HG02884 (cell line): Measurements from ENCODE around the gene CS.
"Not testable (repeated sequence)": the region's sequence is repeated elsewhere in the genome, so short reads cannot be mapped to it uniquely, and the experiment has no call there.

Experiments used
- ATAC-seq: cut with Tn5 transposase; IDR thresholded peaks from one replicate; pipeline ENCODE4 v1.9.1; 2021; ENCODE audit warnings: mild to moderate bottlenecking, moderate library complexity; ENCODE audit not compliant: unreplicated experiment

The CS gene

GRCh38 chr12:56321610-56322009 lies 21.5 kb upstream of the CS start:
- not testable (repeated sequence) for ATAC-seq

GRCh38 chr12:56321027-56321426 lies 20.9 kb upstream of the CS start:
- ATAC-seq = no peak

- ATAC-seq = no peak
These were observed 17.5 kb upstream of the CS start for GRCh38 chr12:56317675-56318074.

- ATAC-seq = peak; percentile 89
These were observed 15.7 kb upstream of the CS start, which contains the start of gene CNPY2 for GRCh38 chr12:56315622-56316473. TSS of gene CNPY2 (minus strand) at chr12:56315988. CDS start at chr12:56315217, 771 bp downstream.

- no peak for ATAC-seq
These were observed 15.1 kb upstream of the CS start for GRCh38 chr12:56315249-56315621.

GRCh38 chr12:56311003-56311402 lies 10.9 kb upstream of the CS start:
- ATAC-seq = no peak

- ATAC-seq = no peak
These were observed 8.6 kb upstream of the CS start for GRCh38 chr12:56308714-56309113.

- ATAC-seq = no peak
These were observed 7.3 kb upstream of the CS start for GRCh38 chr12:56307221-56307965.

- ATAC-seq = no peak
These were observed 4.9 kb upstream of the CS start for GRCh38 chr12:56304872-56305590.

- no peak for ATAC-seq
These were observed 4.1 kb upstream of the CS start for GRCh38 chr12:56304276-56304675.

- ATAC-seq = no peak
These were observed 724 bp upstream of the CS start for GRCh38 chr12:56300644-56301464.

- no peak for ATAC-seq
These were observed 750 bp downstream of the CS start for GRCh38 chr12:56299308-56299852.

GRCh38 chr12:56298828-56299227 lies 1.3 kb downstream of the CS start:
- ATAC-seq = no peak

GRCh38 chr12:56297400-56297799 lies 2.7 kb downstream of the CS start:
- no peak for ATAC-seq

GRCh38 chr12:56296295-56296694 lies 3.8 kb downstream of the CS start:
- no peak for ATAC-seq

- ATAC-seq = no peak
These were observed 6.3 kb downstream of the CS start for GRCh38 chr12:56293795-56294194.

GRCh38 chr12:56288705-56289387 lies 11.3 kb downstream of the CS start:
- ATAC-seq = no peak

GRCh38 chr12:56286044-56286830 lies 13.9 kb downstream of the CS start:
- no peak for ATAC-seq

GRCh38 chr12:56284263-56284662 lies 15.9 kb downstream of the CS start:
- not testable (repeated sequence) for ATAC-seq
